HG03064 (cell line): Measurements from ENCODE around the gene LRFN2.

Source experiments
- ATAC-seq: cut with Tn5 transposase; IDR thresholded peaks from one replicate; pipeline ENCODE4 v1.9.1; 2021; ENCODE audit warnings: low read depth; ENCODE audit not compliant: unreplicated experiment

LRFN2 gene

DNA sequence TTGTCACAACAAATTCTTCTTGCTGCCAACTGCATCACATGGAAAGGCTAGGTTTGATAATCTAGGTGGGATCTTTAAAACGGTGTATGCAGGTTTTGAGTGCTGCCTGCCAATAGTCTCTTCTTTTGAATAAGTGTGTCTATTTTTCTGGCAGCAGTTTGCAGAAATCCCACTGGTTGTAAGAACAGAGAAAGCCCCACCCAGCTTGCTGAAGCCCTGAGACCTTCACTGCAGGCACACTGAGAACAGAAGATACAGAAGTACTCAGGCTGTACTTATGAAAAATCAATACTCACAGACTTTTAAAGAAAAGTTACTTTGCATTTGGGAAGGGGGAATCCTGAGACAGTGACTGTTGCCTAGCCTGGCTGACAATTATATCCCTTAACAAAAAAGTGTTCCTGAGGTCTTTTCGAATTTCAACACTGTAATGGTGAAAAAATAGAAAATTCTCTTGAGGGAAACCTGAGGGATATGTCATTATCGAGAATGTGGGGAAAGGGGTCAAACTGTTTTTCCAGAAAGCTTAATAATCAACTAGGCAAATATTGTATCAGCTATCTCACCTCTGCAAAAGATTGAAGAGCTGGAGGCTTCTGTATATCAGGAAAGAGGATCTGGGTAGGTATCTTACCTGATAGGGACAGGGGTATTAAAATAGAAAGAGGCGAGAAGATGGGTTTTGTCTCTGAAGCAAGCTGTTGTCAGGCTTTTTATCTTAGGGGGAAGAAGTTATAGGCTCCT is 199.9 kb downstream of the LRFN2 start:
- no peak for ATAC-seq

DNA sequence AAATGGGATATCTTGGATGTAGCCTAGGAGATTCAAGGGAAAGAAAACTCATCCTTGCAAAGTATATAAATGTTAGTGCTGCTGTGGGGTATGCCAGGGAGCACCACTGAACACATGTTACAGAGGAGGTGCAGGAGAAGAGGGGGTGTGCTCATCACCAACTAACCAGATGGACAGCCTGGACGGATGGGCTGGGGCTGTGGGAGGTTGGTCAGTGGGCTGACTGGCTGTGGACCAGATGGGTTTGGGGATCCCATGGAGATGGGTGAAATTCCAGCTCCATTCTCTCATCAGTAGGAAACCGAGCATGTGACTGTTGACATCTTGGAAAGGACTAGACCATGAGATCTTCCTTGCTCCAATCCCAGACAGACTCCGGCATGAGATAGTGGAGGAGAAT is 201.0 kb downstream of the LRFN2 start:
- ATAC-seq, result no peak

DNA sequence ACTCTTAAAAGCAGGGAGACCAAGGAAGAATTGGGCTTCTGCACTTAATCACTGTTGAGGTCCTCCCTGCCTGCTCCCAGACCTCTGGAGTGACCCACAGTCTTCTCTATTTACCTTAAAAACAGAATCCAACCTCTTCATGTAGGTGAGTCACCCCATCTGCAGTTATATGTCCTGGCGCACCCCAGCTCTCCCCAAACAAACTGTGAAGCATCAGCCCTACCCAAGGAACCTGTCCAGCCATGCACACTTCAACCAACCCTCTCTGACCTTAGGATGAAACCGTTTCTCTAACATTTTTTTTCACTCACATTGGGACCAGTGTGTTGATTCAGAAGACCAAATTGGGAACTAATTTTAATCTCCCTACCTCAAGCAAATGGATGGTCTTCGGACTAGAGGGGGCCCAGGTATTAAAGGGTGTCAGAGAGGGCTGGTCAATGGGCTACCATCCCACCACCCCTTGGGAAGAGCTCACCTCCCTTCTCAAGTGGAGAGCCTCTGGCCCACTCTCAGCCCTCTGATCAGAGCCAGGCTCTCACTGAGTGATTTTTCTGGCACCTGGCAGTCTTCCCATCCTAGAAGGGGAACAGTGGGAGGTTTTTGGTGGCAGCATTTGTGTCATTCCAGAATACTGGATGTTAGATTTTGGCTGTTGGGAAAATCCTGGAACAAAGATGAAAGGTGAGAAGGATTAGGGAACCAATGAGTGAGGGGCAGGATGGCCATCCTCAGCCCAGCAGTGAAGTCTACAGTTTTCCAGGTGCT is 203.6 kb downstream of the LRFN2 start:
- ATAC-seq, result no peak

DNA sequence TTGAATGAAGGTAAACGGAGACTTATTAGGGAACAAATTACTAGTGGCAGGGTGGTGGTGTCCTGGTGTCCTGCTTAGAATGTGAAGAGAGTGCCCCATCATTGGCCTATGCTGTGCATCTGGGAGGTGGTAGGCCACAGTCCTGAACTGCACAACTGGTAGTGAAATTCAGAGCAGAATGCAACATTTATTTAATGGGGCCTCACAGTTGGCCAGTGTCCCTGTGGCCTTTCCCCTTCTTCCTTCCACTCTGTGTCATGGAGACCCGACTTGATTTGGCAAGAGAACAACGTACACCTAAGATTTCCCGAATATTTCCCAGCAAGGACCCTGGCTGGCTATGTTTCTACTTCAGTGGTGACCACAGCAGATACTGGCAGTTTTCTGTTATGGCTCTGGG is 206.9 kb downstream of the LRFN2 start:
- ATAC-seq, result no peak

DNA sequence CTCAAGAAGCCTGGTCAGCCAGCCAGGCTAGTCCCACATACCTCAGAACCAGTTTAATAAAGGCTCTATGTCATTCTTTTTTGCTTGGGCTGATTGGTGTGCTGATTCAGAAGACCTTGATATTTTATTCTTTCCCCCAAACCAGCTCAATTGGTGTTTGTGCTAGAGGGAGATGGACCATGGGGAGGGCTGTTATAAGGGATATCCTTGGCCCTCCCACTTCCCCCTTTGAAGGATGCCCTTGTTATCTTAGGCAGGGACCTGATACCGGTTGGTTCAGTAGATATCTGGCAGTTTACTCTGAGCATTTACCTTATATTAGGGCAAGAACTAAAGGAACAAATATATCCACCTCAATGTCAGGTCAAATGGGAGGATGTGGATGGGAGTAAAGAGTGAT is 207.4 kb downstream of the LRFN2 start:
- ATAC-seq, result no peak

- no peak for ATAC-seq
Measured at GRCh38 chr6:40378725-40379074, 208.5 kb downstream of the LRFN2 start.

DNA sequence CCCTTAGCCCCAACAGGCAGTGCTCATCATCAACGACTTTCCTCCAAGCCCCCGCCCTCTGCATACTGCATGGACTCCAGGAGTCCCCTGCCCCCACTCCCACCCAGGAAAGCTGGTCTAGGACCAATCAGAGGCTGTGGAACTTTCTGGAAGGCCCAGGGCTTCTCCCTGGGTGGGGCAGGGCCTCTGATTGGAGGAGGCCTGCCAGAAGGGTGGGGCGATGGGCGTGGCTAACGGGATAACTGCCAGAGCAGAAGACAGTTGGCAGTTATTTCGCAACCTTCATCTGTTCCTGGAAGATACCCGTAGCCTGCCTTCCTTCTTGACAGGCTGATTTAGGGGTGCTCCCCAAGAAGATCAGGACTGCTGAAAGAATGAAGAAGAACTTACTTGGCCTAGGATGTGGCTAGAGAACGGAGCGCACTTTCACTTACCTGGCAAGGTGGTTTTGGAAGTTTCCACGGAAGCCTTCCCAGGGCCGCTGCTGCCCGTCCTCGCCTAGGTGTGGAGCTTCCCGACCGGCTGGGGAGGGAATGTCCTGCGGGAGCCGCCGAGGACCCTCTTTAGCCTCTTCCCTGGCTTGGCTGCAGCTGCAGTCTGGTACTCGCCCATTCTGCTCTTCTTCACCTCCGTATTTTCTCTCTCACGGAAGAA is 209.0 kb downstream of the LRFN2 start:
- no peak for ATAC-seq

DNA sequence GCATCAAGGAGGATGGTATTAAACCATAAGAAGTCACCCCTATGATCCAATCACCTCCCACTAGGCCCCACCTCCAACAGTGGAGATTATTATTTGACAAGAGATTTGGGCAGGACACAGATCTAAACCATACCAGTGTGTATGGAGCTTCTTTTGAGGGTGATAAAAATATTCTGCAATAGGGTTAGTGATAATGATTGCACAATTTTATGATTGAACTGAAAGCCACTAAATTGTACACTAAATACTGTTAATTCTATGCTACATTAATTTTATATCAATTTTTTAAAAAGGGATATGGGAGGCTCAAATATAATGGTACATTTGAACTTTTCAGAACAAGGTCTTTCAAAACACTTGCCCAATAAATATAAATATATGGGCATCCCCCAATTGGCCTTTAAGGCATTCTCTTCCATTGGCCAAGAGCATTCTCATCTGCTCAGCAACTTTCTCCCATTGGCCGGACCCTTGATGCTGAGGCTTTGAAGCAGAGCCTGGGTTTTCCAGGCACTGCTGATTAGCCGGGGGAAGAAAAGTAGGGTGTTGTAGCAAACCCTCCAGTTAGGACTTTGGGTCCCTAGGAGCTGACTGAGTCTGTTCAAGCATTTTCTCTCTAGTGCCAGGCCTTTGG is 209.9 kb downstream of the LRFN2 start:
- ATAC-seq, result no peak

- ATAC-seq, result no peak
Measured at GRCh38 chr6:40376113-40376650, 211.0 kb downstream of the LRFN2 start.

DNA sequence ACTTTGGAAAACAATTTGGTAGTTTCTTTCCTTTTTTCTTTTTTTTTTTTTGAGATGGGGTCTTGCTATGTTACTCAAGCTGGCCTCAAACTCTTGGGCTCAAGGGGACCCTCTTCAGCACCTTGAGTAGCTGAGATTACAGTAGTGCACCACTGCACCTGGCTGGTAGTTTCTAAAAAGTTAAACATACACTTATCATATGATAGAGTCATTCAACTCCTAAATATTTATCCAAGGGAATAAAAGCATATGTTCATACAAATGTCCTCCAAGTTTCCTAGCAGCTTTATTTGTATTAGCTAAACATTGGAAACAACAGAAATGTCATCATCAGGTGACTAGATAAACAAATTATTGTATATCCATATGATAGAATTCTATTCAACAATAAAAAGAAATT is 213.9 kb downstream of the LRFN2 start:
- ATAC-seq, result no peak

- no peak for ATAC-seq
Measured at GRCh38 chr6:40371621-40372020, 215.5 kb downstream of the LRFN2 start.

- no peak for ATAC-seq
Measured at GRCh38 chr6:40371095-40371494, 216.1 kb downstream of the LRFN2 start.

DNA sequence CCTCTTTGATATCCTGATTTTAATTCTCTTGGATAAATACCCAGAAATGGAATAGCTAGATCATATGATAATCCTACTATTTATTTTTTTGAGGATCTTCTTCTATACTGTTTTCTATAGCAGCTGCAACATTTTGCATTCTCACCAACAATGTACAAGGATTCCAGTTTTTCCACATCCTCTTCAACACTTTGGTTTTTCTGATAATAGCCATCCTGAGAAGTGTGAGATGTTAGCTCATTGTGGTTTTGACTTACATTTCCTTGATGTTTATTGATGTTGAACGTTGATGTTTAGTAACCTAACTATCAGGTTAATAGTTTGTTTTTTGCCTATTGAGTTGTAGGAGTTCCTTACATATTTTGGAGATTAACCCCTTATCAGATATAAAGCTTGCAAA is 217.3 kb downstream of the LRFN2 start:
- no peak for ATAC-seq

- ATAC-seq, result no peak
Measured at GRCh38 chr6:40369042-40369441, 218.1 kb downstream of the LRFN2 start.

DNA sequence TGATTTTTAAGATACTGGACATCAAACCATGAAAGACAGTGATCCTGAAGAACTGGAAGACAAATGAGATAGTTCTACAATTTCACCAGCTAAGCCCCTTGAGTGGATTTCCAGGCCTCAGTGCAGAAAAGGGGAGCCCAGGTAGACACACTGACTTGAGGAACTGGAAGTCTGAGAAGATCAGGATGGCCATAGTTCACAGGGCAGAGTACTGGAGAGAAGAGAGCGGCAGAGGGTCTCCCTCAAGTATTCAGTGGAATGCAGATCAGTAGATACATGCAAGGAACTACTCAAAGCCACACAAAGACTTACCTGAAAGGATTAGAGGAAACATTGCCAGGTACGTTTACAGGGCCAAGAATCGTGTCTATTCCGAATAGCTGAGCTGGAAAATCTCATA is 224.3 kb downstream of the LRFN2 start:
- ATAC-seq, result no peak

GRCh38 chr6:40359808-40360207 is 227.4 kb downstream of the LRFN2 start:
- no peak for ATAC-seq

DNA sequence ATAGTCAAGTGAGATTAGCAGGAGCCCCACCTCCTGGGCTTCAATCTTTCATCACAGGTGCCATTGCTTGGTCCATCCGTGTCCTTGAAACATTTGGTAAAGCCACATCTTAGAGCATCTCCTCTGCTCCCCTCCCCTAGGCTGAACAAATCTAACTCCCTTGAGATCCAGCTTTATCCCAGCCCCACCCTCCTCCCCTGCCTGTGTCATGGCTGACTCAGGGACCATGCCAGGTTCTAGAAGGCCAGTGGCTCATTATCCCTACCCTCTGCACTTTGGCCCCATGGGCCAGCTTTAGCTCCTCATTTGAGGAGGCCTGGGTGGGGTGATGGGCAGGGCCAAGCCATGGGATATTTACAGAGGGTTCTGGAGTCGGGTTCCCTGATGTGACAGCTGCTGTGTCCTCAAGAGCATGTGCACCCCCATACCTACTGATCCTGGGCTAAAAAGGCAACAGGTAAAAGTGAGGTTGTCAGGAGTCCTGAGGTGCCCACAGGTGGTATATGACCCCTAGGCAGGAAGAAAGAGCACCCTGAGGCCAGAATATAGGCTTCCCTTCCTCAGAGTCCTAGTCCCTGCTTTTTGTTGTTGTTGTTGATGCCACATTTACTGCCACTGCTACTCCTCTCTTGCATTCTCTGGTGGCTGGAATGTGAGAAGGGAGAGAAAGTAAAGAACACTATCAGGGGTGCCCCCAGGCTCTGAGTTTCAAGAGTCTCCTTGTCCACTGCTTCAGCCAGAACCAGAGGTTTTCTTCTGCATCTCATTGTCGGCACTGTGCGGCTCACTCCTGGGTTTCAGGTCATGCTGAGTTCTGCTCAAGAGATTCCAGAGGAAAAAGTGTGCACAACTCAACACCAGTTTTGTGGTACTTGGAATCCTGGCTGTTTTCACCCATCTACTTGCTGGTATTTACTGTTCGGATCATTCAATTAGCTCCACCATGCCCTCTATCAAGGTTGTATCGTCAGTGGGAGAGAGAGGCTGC is 228.4 kb downstream of the LRFN2 start:
- no peak for ATAC-seq

DNA sequence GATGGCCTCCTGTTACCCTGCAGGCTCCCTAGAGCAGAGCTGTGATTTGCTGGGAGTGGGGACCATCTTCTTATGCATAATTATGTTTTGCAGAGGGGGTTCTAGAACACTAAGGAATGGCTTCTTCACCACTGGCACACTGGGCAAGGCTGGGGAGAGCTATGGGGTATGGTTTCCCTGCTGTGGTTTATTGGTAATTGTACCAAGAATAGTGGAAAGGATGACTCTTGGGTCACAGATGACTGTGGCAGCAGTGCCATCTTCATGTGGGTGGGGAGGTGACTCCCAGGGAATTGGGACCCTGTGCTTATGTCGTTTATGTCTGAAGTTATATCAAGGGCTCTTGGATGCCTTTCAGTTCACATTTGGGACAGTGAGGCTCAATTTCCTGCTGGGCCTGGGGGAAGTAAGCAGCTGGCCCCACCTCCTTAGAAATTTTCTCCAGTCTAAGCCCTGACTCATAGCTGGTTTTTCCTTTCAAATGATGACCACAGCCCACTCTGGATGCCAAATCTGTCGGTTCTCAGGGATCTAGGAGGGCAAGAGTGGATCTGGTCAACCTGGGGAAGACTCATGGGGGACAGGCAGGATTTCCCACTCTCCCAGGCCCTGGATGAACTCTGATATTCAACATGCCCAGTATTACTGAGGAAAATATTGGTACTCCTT is 230.8 kb downstream of the LRFN2 start:
- ATAC-seq, result no peak

DNA sequence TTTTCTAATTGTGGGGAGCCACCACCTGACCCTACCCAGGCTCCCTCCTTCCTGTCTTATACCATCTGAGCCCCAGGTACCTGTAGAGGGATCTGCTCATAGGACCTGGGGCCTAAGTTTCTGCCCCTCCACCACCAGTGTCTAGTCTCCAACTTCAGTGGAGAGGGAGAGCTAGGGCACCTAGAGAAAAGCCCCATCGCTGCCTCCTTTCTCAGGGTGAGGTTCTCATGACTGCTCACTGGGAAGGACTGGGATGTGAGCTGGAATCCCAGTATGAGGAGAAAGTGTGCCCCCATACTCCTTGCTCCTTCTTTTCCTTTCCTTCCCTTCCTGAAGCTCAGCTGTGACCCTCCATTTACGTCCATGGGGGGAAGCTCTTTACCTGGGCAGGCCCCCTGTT is 231.6 kb downstream of the LRFN2 start:
- ATAC-seq, result no peak
